ENCODE data around the gene DNAH10.

The DNAH10 gene

GRCh38 chr12:123761841-123762714 lies at the start of gene DNAH10:
Gene DNAH10, plus strand, starts transcription at chr12:123762301. Its CDS starts 36 bp downstream, at chr12:123762337.
- DNase-seq: no peak

- no peak for DNase-seq
Measured at GRCh38 chr12:123712780-123713319, 49.3 kb upstream of the DNAH10 start.

DNA sequence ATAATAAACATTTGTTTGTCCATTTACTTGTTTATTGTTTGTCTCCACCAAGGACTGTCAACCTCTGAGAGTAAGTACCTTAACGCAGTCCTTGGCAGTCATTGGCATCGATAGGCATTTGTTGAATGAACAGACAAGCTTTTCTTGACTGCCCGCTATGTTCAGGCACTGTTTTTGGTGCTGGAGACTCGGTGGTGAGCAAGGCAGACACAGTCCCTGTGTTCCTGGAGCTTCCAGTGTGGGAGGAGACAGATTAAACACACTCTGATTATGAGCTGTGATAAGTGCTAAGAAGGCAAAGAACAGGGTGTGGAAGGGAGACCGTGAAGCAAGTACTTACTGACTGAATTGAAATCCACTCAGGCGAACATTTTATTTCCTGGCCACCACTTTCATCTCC lies 48.7 kb upstream of the DNAH10 start:
- no peak for DNase-seq

- no peak for DNase-seq
Measured at GRCh38 chr12:123713823-123714585, 48.1 kb upstream of the DNAH10 start.

- DNase-seq: no peak
Measured at GRCh38 chr12:123715195-123715594, 46.9 kb upstream of the DNAH10 start.

DNA sequence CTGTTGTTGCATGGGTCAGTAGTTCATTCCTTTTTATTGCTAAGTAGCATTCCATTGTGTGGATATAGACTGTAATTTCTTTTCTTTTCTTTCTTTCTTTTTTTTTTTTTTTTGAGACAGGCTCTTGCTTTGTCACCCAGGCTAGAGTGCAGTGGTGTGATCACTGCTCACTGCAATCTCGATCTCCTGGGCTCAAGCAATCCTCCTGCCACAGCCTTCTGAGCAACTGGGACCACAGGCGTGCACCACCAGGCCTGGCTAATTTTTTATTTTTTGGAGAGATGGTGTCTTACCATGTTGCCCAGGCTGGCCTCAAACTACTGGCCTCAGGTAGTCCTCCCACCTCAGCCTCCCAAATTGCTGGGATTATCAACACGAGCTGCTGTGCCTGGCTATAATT lies 44.8 kb upstream of the DNAH10 start:
- no peak for DNase-seq

GRCh38 chr12:123720141-123720814 lies 41.8 kb upstream of the DNAH10 start:
- DNase-seq: no peak

DNA sequence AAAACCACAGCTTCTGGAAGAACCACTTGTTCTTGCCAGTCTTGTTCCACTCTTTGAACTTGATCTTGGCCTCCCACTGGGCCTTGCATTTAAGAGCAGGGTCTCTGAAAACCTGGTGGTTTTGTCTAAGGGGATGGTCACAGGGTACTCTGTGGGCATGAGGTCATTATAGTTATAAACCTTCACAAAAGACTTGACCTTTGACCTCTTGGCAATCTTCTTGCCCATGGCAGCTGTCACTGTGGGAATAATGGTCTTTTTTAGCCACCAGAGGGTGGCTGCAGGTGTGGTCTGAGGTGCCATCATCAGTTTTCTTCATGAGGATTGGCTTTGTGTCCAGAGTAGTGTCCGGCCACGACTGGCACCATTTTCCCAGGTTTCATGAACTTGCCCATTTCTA lies 40.9 kb upstream of the DNAH10 start:
- DNase-seq: no peak

DNA sequence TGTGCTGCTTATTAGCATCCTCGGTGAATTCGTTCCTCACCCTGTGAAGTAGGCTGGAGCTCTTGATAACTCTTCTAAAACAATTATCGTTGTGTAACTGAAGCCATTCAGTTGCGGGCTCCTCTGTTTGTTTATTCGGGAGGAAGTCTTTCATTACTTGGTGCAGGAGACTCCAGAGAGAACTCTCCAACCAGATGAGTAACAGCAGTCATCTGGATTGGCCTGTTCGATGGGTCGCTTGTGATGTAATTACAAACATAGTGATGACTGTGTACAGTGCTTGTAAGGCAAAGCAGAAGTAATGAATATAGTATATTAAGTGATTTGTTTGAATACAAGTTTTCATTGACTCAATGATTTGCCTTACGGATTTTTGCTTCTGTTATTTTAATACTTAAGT lies 39.1 kb upstream of the DNAH10 start:
- no peak for DNase-seq

- no peak for DNase-seq
Measured at GRCh38 chr12:123723765-123724164, 38.3 kb upstream of the DNAH10 start.

GRCh38 chr12:123726244-123726643 lies 35.9 kb upstream of the DNAH10 start:
- DNase-seq: no peak

DNA sequence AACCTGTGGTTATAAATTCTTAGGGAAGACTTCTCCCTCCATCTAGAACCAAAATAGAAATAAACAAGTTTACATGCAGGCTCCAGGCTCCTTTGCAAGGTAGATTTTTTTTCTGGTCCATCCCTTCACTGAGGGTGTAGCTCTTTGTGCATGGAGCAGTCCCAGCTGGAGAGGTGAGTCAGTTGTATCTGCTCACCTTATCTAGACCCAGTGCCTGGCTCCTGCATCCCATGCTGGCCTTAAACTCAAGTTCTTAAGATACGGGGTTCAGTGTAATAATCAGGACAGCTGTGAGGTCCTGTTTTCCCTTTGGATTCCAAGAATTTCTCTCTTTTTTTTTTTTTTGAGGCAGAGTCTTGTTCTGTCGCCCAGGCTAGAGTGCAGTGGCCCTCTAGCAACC lies 35.1 kb upstream of the DNAH10 start:
- no peak for DNase-seq

DNA sequence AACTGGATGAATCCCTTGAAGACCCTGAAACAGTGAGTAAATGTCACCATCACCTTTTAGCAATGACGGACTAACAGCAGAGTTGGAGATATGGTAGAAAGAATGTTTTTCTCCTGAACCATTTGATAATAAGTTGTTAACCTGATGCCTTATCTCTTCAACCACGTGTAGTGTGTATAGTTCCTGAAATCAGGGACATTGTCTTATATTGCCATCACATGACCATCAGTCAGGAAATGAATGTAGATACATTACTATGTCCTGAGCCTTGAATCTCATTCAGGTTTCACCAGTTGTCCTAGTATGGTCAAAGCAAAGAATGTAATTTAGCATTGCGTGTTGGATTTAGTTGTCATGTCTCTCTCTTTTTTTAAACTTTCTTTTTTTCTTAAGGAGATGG lies 34.2 kb upstream of the DNAH10 start:
- DNase-seq: no peak

DNA sequence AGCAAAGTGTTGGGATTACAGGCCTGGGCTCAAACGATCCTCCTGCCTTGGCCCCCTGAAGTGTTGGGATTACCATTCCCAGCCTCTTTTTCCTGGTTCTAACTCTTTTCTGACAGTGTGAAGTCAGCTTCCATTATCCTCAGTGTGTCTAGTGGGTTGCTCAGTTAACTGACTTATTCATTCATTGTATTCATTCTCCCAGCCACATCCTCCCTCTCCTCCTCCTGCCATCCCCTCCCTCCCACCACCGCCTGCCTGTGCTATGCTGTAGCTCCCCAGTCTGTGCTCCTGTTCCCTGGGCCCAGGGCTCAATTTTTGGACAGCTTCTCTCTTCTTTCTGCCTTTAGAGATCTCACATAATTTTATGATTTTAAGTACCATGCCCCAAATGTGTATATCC lies 30.5 kb upstream of the DNAH10 start:
- DNase-seq: no peak

DNA sequence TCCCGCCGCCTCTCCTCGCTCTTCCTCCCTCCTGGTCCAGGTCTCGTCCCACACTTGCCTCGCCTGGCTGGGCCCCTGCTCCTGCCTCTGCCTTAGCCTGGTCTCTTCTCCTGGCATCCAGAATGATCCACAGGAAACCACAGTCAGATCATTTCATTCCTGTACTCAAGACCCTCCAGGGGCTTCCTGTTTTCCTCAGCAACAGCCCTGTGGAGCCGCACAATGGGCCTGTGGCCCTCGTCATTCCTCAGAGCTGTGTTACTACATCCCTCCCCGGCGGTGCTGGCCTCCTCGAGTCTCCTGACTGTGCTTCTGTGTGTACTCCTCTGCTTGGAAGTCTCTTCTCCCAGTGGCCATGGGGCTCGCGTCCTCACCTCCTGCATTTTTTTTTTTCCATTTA lies 29.9 kb upstream of the DNAH10 start:
- DNase-seq: no peak

DNA sequence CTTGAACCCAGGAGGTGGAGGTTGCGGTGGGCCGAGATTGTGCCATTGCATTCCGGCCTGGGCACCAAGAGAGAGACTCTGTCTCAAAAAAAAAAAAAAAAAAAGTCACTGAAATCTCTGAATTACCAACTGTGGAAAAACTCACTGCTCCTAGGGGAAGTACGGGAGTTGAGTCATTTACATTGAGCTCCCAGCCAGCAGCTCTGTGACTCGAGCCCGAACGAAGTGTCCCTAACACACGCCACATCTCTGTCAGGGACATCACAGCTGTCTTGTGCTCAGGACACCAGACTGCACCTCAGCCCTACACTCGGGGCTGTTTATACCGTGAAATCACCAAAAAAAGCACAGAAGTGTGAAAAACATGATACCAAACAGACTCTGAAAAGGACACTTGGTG lies 28.9 kb upstream of the DNAH10 start:
- no peak for DNase-seq

GRCh38 chr12:123734268-123734667 lies 27.8 kb upstream of the DNAH10 start:
- DNase-seq: no peak

DNA sequence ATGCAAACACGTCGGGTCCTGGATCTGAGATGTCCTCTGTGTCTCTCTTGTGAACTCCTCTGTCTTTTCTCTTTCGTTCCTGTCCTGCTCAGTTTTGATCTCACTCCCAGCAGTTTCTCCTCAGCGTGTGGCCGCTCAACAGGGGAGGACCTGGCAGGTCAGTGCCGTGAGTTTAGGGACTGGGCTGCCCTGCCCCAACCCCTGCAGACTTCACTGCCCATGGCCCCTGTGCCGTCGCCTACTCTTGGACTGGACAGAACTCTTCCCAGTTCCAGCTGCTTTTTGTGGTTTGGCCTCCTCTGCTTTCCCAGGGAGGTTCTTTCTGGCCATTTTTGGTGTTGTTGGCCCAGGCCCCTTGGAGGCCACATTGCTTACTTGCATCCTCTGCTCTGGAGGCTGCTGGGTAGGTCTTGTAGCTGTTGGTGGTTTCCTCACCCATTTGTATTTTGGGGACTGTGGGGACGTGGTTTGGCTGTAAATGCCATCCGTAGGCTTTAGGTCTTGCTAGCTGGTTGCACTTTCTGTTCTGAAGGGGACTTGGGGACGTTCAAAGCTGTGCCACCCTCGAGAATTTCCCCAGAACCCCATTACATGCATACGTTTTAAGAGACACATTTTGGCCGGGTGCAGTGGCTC lies 20.0 kb upstream of the DNAH10 start:
- DNase-seq: no peak

DNA sequence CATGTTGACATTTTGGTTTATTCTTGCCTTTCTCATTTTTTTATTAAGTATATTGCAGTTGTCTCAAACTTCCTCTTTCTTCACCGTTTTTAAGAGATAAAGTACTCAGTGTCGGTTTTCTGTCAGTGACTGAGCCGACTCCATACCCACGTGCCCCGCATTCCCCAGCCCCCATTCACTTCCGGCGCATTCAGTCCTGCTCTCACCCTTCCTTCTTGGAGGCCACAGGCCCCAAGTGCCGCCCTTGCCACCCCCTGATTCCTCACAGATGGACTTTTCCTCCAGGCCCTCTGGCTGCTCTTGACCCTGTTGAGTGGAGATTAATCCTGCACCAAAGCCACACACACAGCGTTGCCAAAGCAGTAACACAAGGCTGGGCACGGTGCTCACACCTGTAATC lies 19.1 kb upstream of the DNAH10 start:
- DNase-seq: no peak

- no peak for DNase-seq
Measured at GRCh38 chr12:123744836-123745235, 17.3 kb upstream of the DNAH10 start.

DNA sequence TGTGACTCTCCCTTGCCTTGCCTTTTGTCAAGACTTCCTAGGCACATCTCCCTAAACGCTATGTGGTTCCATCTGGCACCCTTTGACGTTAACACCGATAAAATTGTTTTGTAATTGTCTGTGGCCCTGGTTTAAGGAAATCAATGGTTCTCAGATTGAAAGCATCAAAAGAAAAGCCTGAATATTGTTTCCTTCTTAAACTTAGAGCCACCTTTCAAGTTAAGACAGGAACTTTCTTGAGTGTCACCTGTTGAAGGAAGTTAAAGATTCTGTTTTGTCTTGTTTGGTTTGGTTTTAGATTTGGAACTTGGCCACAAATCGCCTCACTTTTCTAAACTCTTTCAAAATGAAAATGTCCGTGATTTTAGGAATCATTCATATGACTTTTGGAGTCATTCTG lies 14.8 kb upstream of the DNAH10 start:
- no peak for DNase-seq

DNA sequence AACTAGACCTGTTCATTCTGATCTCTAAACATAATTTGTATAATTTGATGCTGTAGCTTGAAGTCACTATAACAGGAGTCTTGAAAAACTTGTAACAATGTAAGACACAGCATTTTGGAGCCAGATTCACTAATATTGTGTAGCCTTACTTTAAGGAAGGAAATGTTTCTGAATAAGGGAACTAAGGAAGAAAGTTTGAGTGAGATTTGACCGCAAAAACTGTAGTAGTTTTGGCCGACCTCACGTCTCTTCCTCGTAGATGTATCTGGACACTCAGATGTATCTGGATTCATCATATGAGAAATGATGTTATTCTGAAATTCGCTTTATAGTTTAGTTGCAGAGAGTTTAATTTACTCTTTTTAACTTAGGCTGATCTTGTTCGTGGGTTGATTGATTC lies 13.9 kb upstream of the DNAH10 start:
- DNase-seq: no peak

DNA sequence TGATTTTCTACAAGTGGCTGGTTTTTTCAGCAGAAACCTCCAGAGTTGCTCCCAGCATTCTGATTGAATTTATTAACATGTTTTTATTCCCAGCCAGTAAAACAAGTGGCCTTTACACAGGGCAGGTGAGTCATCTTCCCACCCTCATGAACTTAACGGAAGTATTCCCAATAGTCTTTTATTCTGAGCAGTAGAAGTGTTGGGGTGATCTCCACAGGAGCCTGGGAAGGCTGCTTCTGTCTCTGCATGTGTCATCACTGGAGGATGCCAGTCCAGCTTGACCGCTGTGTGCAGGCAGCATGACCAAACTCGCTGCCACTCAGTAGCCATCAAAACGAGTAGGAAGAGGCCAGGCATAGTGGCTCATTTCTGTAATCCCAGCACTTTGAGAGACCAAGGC lies 13.4 kb upstream of the DNAH10 start:
- no peak for DNase-seq

All from NCI-H187 treated with DMSO at 0.1 percent for 48 hours (cell line).